Adrenal gland (tissue), 12 donors: ENCODE results near the gene GHRHR. TPM values are rescaled to one million over a fixed set of nuclear protein-coding genes. Genes with fewer than 3 reads are reported as not detected.

Experiments
- DNase-seq, 7 donors: peaks; one replicate each; pipeline ENCODE4 v3.0.0-alpha.2; 2019 to 2020
- H3K27ac ChIP-seq, 5 donors: fragments of 200-600 bp; sonication (generic) in 4 of 5; 1 replicate in 3 of 5; 2 replicates in 2 of 5; pipeline versions ENCODE4 v1.5.1 to v1.8.0; 2016 to 2020; ENCODE audit warnings: mild to moderate bottlenecking in 1 of 5
- H3K27me3 ChIP-seq: fragments of 200-600 bp; 2 replicates; pipeline ENCODE4 v1.8.0; 2021
- H3K36me3 ChIP-seq, 2 donors: fragments of 200-600 bp; replicated peaks in 1 of 2; 1 replicate in 1 of 2; 2 replicates in 1 of 2; pipeline versions ENCODE4 v1.5.1 to v1.8.0; 2018 to 2022
- H3K4me1 ChIP-seq, 2 donors: fragments of 200-600 bp; replicated peaks in 1 of 2; 1 replicate in 1 of 2; 2 replicates in 1 of 2; pipeline versions ENCODE4 v1.5.1 to v1.8.0; 2018 to 2021
- H3K4me3 ChIP-seq, 4 donors: fragments of 200-600 bp; sonication (generic) in 3 of 4; one replicate each; pipeline ENCODE4 v1.5.1; 2016 to 2018
- H3K9me3 ChIP-seq, 3 donors: fragments of 200-600 bp; sonication (generic) in 1 of 3; replicated peaks in 1 of 3; 1 replicate in 2 of 3; 2 replicates in 1 of 3; pipeline versions ENCODE4 v1.5.1 to v1.8.0; 2016 to 2021
- POLR2A ChIP-seq, 2 donors: fragments of 450-650 bp; IDR thresholded peaks; one replicate each; pipeline ENCODE4 v1.6.1; 2017; ENCODE audit warnings: antibody characterized with exemption in 2 of 2, mild to moderate bottlenecking in 2 of 2, moderate library complexity in 1 of 2
- WGBS, 4 donors: extraction: QIAGEN DNeasy Blood & Tissue Kit in 2 of 4; methylation state at CpG; one replicate each; pipeline versions ENCODE4 v1.1.5 to v1.1.7; 2013 to 2017; 5-methylcytosine and 5-hydroxymethylcytosine counted together
- intact Hi-C, 2 donors: fragments of 100-400 bp; cut with DNase I; formaldehyde crosslinking; loops; one replicate each; pipeline versions ENCODE4 v1.14.1 to v1.15.0; 2022 to 2023
- polyA plus RNA-seq, 3 donors: library from polyadenylated mRNA; stranded (reverse); fragments of 200-250 nt in 2 of 3; fragments of 350-450 nt in 1 of 3; fragmentation: Illumina TruSeq in 1 of 3; extraction: RNeasy Lipid Tissue Mini Kit (QIAGEN cat#74804) in 1 of 3; gene quantifications; one replicate each; pipeline ENCODE4 v1.2.3, GENCODE V29; 2013 to 2014
- total RNA-seq, 9 donors: library from RNA; depleted of rRNA in 4 of 9; stranded (reverse); fragments of >200 nt in 4 of 9; fragments of 120-200 nt in 1 of 9; fragmentation: NEBNext Ultra II Directional in 1 of 9; extraction: Animal tissue kit (Norgen Biotek cat#: 25700) in 1 of 9; gene quantifications; one replicate each; pipeline versions ENCODE4 v1.1.0 to v1.2.4, GENCODE V29; 2013 to 2023
- TF ChIP-seq, protein P1 (sequence below), 6 experiments: fragments of 450-650 bp in 4 of 6; fragments of 200-600 bp in 2 of 6; sonication (generic) in 1 of 6; IDR thresholded peaks; 1 replicate in 5 of 6; 2 replicates in 1 of 6; pipeline versions ENCODE4 v1.5.1 to v1.8.0; 2016 to 2021; ENCODE audit warnings: antibody characterized with exemption in 6 of 6, mild to moderate bottlenecking in 2 of 6, moderate library complexity in 1 of 6
- donor health status: healthy with polysubstance abuse.
- donor health status: Bipolar disorder and iron deficiency.
- donor health status: DM: yes; HTN: yes; CAD: no.
- donor health status: DM: no; HTN: no; CAD: no.
- donor health status: DM: no; HTN: no; CAD: no.
- donor health status: DM: yes; HTN: yes; CAD: no.

Gene GHRHR
- total and polyA plus RNA-seq, 12 donors: 0.33 to 11.5 (median 0.64) TPM; not detected in 6

- TF ChIP-seq, protein P1, sequence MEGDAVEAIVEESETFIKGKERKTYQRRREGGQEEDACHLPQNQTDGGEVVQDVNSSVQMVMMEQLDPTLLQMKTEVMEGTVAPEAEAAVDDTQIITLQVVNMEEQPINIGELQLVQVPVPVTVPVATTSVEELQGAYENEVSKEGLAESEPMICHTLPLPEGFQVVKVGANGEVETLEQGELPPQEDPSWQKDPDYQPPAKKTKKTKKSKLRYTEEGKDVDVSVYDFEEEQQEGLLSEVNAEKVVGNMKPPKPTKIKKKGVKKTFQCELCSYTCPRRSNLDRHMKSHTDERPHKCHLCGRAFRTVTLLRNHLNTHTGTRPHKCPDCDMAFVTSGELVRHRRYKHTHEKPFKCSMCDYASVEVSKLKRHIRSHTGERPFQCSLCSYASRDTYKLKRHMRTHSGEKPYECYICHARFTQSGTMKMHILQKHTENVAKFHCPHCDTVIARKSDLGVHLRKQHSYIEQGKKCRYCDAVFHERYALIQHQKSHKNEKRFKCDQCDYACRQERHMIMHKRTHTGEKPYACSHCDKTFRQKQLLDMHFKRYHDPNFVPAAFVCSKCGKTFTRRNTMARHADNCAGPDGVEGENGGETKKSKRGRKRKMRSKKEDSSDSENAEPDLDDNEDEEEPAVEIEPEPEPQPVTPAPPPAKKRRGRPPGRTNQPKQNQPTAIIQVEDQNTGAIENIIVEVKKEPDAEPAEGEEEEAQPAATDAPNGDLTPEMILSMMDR (IDR thresholded peaks at IDR 0.05): no peak
- TF ChIP-seq POLR2A (IDR thresholded peaks at IDR 0.05): no peak
- H3K4me1 ChIP-seq: no peaks in the 10 kb centered on the region
- no peak overlapping the region for H3K4me3 ChIP-seq
- no peaks in the 10 kb centered on the region for H3K9me3 ChIP-seq
- H3K36me3 ChIP-seq: no peaks in the 10 kb centered on the region
- DNase-seq: peak in 1 of 7 donors; percentile 82
- no peak overlapping the region for H3K27ac ChIP-seq
- H3K27me3 ChIP-seq: no peaks in the 10 kb centered on the region
- intact Hi-C loops: no loop called here
- 38 to 48% (median 44%) methylated on average over 4 to 6 of the region's 6 CpGs for WGBS, 4 donors
Measured at GRCh38 chr7:30970594-30971094, 6.9 kb downstream of the GHRHR start.

DNA sequence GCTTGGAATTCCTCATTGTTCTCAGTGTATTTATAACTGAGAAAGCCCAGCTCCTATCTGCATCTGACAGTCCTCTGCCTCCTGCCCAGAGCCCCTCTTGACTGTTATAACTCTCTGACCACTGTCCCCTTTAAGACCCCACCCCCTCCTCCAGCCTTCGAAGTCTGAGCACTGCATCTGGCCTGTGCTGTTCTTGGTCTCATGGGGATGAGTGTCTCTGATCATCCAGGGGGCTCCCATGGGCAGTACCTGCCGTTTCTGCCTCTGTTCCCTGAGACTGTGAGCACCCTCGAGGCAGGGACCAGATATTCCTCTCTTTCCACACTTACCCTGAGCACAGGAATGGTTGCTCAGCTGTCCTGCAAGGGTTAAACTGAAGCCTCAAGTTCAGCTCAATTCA is 7.7 kb downstream of the GHRHR start:
- TF ChIP-seq, protein P1 (IDR thresholded peaks at IDR 0.05): no peak
- TF ChIP-seq POLR2A (IDR thresholded peaks at IDR 0.05): no peak
- Histone ChIP-seq H3K27me3 (no peaks in the 10 kb centered on the region), H3K4me1 (no peaks in the 10 kb centered on the region), H3K4me3 (no peak overlapping the region), H3K27ac (no peak overlapping the region), H3K36me3 (no peaks in the 10 kb centered on the region), H3K9me3 (no peaks in the 10 kb centered on the region)
- intact Hi-C loops: no loop called here
- DNase-seq: peak in 1 of 7 donors; percentile 5
- WGBS, 4 donors: 36 to 56% (median 44%) methylated on average over 3 of the region's 3 CpGs

DNA sequence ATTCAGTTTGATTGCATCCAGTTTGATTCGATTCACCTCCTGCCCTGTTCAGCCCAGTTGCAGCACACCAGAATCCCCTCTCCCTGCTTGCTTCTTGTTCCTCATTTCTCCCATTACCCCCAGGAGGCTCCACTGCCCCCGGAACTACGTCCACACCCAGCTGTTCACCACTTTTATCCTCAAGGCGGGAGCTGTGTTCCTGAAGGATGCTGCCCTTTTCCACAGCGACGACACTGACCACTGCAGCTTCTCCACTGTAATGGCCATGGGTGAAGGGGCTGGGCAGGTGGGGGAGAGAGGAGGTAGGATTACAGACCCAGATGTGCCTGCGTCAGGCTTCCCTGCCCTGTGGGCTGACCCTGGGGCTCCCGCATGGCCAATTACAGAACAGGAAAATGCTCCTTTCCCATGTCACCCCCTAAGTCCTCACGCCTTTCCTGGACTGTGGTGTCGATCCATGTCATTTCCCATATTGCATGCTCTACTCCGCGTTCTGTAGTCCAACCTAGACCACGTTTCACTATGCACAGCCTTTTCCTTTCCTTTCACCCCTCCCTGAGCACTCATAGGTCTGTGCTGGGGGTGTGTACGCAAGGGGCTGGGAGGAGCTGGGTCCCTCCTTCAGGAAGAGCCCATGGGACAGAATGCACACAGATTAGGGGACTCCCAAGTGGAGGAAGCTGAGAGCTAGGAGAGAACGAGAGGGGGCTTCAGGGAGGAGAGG is 8.2 kb downstream of the GHRHR start:
- H3K27ac ChIP-seq: no peak overlapping the region
- no peak overlapping the region for H3K4me3 ChIP-seq
- no peaks in the 10 kb centered on the region for H3K27me3 ChIP-seq
- no peaks in the 10 kb centered on the region for H3K4me1 ChIP-seq
- no peaks in the 10 kb centered on the region for H3K36me3 ChIP-seq
- WGBS, 4 donors: 46 to 52% (median 48%) methylated on average over 15 of the region's 15 CpGs
- DNase-seq: peak in 2 of 7 donors; percentile 12 to 49
- intact Hi-C loops: no loop called here
- no peak for TF ChIP-seq POLR2A (IDR thresholded peaks at IDR 0.05)
- H3K9me3 ChIP-seq: no peaks in the 10 kb centered on the region

DNA sequence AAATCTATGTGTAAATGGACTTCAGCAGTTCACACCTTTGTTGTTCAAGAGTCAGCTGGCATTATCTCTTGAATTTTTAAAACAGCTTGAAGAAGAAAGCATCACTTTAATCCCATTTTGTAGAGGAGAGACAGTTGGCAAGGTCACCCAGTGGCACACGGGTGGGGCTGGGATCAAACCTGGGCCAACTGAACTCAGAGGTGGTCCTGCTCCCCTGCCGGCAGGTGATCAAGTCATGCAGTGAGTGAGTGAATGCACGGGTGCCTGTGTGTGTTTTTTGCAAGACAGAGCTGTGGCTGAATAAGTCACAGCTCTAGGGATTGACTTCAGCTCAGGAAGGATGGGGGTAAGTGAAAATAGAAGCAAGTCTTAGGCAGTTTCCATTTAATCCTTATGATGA is 9.5 kb downstream of the GHRHR start:
- no peak for TF ChIP-seq POLR2A (IDR thresholded peaks at IDR 0.05)
- TF ChIP-seq, protein P1 (IDR thresholded peaks at IDR 0.05): no peak
- no peaks in the 10 kb centered on the region for H3K4me1 ChIP-seq
- no peaks in the 10 kb centered on the region for H3K9me3 ChIP-seq
- H3K27me3 ChIP-seq: peaks cover 3% of the 10 kb centered on the region
- WGBS, 4 donors: 65 to 72% (median 69%) methylated on average over 3 of the region's 3 CpGs
- intact Hi-C loops: no loop called here
- H3K36me3 ChIP-seq: no peaks in the 10 kb centered on the region
- peak in 1 of 7 donors; percentile 5 for DNase-seq
- no peak overlapping the region for H3K4me3 ChIP-seq
- no peak overlapping the region for H3K27ac ChIP-seq
